ENCODE measurements around the gene CCDC13. TPM values are rescaled to one million over a fixed set of nuclear protein-coding genes. Genes with fewer than 3 reads are reported as not detected.
A peak's percentile ranks its signal among the peaks of the same experiment; 100 is the strongest.

CCDC13 gene
- total and polyA plus RNA-seq, 2 of the 13 experiments (the other 11 are each of a cell fraction or from before 2014, with no cell fraction given), result 0.22 to 0.51 TPM

DNA sequence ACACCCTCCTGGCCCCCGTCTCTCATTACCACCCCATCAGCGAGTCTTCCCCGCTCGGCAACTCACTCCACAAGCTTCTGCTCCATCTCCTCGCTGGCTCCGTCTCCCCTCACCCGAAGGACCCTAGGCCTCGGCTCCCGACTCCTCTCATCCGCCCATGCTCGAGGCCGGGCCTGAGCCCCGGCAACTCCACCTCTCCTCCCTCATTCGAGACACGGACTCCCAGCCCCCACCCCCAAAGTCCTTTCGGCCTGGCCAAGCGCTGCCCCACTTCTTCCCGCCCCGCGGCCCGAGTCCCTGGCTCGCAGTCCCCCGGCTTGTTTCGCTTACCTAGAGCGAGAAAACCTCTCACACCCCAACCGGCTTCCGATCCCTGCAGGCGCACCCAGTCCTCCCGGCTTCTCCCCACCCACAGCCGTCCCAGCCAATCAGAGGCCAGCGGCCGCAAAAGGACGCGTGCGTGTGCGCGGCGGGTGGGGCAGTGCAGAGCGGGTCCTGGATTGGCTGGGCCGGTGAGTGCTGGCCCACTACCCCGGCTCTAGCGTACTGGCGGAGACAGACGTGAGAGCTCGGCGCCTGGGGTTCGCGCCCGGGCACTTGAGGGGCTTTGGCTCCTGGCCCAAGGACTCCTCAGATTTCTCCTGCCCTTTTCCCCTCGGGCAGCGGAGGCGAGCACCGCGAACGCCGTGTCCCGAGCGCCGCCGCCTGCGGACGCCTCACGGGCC, 31.2 kb upstream of the CCDC13 start, which contains the start of gene HIGD1A (continued):
- TF ChIP-seq, protein P1, sequence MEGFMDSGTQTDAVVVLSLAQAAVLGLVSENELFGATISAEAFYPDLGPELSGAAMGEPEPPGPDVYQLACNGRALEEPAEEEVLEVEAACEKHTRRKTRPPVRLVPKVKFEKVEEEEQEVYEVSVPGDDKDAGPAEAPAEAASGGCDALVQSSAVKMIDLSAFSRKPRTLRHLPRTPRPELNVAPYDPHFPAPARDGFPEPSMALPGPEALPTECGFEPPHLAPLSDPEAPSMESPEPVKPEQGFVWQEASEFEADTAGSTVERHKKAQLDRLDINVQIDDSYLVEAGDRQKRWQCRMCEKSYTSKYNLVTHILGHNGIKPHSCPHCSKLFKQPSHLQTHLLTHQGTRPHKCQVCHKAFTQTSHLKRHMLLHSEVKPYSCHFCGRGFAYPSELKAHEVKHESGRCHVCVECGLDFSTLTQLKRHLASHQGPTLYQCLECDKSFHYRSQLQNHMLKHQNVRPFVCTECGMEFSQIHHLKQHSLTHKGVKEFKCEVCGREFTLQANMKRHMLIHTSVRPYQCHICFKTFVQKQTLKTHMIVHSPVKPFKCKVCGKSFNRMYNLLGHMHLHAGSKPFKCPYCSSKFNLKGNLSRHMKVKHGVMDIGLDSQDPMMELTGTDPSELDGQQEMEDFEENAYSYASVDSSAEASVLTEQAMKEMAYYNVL (CRISPR knock-in tag; IDR thresholded peaks at IDR 0.05; ENCODE audit: borderline replicate concordance), result 0 out of 2 replicates have a peak, but pooled peaks have one; percentile 15
- TF ChIP-seq JUNB (CRISPR knock-in tag; IDR thresholded peaks at IDR 0.05; ENCODE audit: borderline replicate concordance), result no peak
- TF ChIP-seq, protein P2, sequence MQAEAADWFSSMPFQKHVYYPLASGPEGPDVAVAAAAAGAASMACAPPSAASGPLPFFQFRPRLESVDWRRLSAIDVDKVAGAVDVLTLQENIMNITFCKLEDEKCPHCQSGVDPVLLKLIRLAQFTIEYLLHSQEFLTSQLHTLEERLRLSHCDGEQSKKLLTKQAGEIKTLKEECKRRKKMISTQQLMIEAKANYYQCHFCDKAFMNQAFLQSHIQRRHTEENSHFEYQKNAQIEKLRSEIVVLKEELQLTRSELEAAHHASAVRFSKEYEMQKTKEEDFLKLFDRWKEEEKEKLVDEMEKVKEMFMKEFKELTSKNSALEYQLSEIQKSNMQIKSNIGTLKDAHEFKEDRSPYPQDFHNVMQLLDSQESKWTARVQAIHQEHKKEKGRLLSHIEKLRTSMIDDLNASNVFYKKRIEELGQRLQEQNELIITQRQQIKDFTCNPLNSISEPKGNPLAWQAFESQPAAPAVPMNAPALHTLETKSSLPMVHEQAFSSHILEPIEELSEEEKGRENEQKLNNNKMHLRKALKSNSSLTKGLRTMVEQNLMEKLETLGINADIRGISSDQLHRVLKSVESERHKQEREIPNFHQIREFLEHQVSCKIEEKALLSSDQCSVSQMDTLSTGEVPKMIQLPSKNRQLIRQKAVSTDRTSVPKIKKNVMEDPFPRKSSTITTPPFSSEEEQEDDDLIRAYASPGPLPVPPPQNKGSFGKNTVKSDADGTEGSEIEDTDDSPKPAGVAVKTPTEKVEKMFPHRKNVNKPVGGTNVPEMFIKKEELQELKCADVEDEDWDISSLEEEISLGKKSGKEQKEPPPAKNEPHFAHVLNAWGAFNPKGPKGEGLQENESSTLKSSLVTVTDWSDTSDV (CRISPR knock-in tag; IDR thresholded peaks at IDR 0.05), result no peak
- TF ChIP-seq ASH2L (IDR thresholded peaks at IDR 0.05; ENCODE audit: insufficient read length, low read depth, low read length), result peak; percentile 80
- TF ChIP-seq ZNF749 (CRISPR knock-in tag; IDR thresholded peaks at IDR 0.05; ENCODE audit: borderline replicate concordance), result peak; percentile 33
- no peak for TF ChIP-seq NFIC (IDR thresholded peaks at IDR 0.05; ENCODE audit: low read length)
- TF ChIP-seq SALL2 (CRISPR knock-in tag; IDR thresholded peaks at IDR 0.05), result peak; percentile 76; the same call in 1 of the 2 replicates
- TF ChIP-seq, protein P3, sequence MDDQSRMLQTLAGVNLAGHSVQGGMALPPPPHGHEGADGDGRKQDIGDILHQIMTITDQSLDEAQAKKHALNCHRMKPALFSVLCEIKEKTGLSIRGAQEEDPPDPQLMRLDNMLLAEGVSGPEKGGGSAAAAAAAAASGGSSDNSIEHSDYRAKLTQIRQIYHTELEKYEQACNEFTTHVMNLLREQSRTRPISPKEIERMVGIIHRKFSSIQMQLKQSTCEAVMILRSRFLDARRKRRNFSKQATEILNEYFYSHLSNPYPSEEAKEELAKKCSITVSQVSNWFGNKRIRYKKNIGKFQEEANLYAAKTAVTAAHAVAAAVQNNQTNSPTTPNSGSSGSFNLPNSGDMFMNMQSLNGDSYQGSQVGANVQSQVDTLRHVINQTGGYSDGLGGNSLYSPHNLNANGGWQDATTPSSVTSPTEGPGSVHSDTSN (CRISPR knock-in tag; IDR thresholded peaks at IDR 0.05; ENCODE audit: borderline replicate concordance), result no peak
- TF ChIP-seq, protein P4, sequence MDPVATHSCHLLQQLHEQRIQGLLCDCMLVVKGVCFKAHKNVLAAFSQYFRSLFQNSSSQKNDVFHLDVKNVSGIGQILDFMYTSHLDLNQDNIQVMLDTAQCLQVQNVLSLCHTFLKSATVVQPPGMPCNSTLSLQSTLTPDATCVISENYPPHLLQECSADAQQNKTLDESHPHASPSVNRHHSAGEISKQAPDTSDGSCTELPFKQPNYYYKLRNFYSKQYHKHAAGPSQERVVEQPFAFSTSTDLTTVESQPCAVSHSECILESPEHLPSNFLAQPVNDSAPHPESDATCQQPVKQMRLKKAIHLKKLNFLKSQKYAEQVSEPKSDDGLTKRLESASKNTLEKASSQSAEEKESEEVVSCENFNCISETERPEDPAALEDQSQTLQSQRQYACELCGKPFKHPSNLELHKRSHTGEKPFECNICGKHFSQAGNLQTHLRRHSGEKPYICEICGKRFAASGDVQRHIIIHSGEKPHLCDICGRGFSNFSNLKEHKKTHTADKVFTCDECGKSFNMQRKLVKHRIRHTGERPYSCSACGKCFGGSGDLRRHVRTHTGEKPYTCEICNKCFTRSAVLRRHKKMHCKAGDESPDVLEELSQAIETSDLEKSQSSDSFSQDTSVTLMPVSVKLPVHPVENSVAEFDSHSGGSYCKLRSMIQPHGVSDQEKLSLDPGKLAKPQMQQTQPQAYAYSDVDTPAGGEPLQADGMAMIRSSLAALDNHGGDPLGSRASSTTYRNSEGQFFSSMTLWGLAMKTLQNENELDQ (CRISPR knock-in tag; IDR thresholded peaks at IDR 0.05; ENCODE audit: borderline replicate concordance), result no peak
- no peak; the same call in 1 of the 2 replicates for TF ChIP-seq ZNF746 (CRISPR knock-in tag; IDR thresholded peaks at IDR 0.05)
- TF ChIP-seq, protein P5, sequence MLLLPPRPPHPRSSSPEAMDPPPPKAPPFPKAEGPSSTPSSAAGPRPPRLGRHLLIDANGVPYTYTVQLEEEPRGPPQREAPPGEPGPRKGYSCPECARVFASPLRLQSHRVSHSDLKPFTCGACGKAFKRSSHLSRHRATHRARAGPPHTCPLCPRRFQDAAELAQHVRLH (CRISPR knock-in tag; IDR thresholded peaks at IDR 0.05; ENCODE audit: borderline replicate concordance, low read depth), result peak; percentile 60; the same call in 1 of the 2 replicates
- no peak for TF ChIP-seq NR3C1 (CRISPR knock-in tag; IDR thresholded peaks at IDR 0.05)

Measured in HepG2 (cell line).